ENCODE results near the gene COBLL1. TPM values are rescaled to one million over a fixed set of nuclear protein-coding genes. Genes with fewer than 3 reads are reported as not detected.

COBLL1 gene
- total and polyA plus RNA-seq, 2 of the 4 experiments (the other 2 are of a cell fraction) = 0.79 to 1.1 TPM

DNA sequence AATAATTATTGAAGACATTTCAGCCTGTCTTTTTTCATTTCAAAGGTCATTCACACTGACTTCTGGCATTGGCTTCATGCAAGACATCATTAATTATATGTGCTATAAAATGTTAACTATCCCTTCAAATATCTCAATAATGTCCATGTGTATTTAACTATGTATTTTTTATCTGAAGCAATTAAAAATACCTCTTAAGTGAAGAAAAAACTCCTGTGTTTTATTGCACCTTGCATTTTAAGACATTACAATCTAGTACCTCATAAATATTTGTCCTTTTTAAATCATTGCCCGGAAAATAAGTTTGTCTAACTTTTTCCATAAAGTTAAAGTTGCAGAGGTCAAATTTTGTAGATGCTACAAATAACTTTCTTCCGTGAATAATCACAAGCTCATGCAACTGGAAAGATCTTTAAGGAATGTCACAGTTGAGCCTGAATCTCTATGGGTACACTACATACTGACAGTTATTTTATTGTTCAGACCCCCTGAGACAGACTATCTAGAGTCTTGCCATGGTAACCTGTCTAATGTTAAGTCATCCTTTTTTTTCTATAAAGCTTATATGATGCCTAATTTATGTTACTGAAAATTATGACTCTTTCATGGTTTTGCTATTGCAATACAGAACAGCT is 38.4 kb upstream of the COBLL1 start:
- in situ Hi-C loops (cut with MboI; ENCODE audit: low sequenced_read_pairs) (no loop called here), dilution Hi-C loops (cut with HindIII; ENCODE audit: low sequenced_read_pairs, unreplicated experiment) (no loop called here), intact Hi-C loops (cut with micrococcal nuclease) (no loop called here)
- Histone ChIP-seq H2BK20ac (ENCODE audit: low read depth, low read length) (no peak overlapping the region), H2BK120ac (ENCODE audit: low read depth, low read length) (no peak overlapping the region), H2AK9ac (replicated peaks; ENCODE audit: low read depth, low read length, poor library complexity) (no peak overlapping the region), H4K20me1 (ENCODE audit: insufficient read depth, low read length) (no peaks in the 10 kb centered on the region), H2BK15ac (ENCODE audit: low read depth, low read length) (no peak overlapping the region), H3K4me3 (ENCODE audit: insufficient read depth, low read depth, low read length) (no peak overlapping the region), H3K79me1 (ENCODE audit: low read depth in 1 of 2, low read length in 2 of 2) (no peaks in the 10 kb centered on the region), H3K27me3 (ENCODE audit: control insufficient read depth, insufficient read depth, low read length) (no peaks in the 10 kb centered on the region), H3K27ac (ENCODE audit: insufficient read depth, low read length) (no peak overlapping the region), H4K5ac (ENCODE audit: low read depth, low read length) (no peak overlapping the region), H2BK5ac (ENCODE audit: low read depth, low read length, poor library complexity, severe bottlenecking) (no peak overlapping the region), H4K8ac (ENCODE audit: low read depth in 2 of 2, low read length in 2 of 2) (no peak overlapping the region), H4K91ac (ENCODE audit: insufficient read depth, low read depth, low read length) (no peak overlapping the region), H2AK5ac (ENCODE audit: low read depth, low read length) (no peak overlapping the region), H3K18ac (ENCODE audit: low read depth, low read length) (no peak overlapping the region), H3K9ac (ENCODE audit: low read depth, low read length) (no peak overlapping the region), H2AFZ (replicated peaks; ENCODE audit: low read length, poor library complexity) (no peak overlapping the region), H3K9me1 (ENCODE audit: insufficient read depth, low read length) (no peaks in the 10 kb centered on the region), H3K36me3 (ENCODE audit: control insufficient read depth, insufficient read depth, low read length) (no peaks in the 10 kb centered on the region), H3K4ac (ENCODE audit: low read depth, low read length) (no peak overlapping the region), H3K23ac (ENCODE audit: low read depth, low read length) (no peak overlapping the region), H3K56ac (ENCODE audit: extremely low read depth, insufficient read depth, low read length) (no peak overlapping the region), H3K4me1 (ENCODE audit: control insufficient read depth, insufficient read depth, low read length) (no peaks in the 10 kb centered on the region), H3K4me2 (ENCODE audit: low read depth, low read length) (no peak overlapping the region), H3K14ac (replicated peaks; ENCODE audit: low read depth, low read length) (no peak overlapping the region), H3K9me3 (ENCODE audit: control insufficient read depth, insufficient read depth, low read length) (no peaks in the 10 kb centered on the region)
- ATAC-seq (ENCODE audit: low read depth) = no peak
- TF ChIP-seq CEBPB (IDR thresholded peaks at IDR 0.05; ENCODE audit: low read depth, low read length) = no peak
- no peak for TF ChIP-seq RCOR1 (IDR thresholded peaks at IDR 0.05; ENCODE audit: insufficient replicate concordance, low read length)
- TF ChIP-seq MXI1 (IDR thresholded peaks at IDR 0.05; ENCODE audit: borderline replicate concordance, low read depth, low read length) = no peak
- TF ChIP-seq FOS (IDR thresholded peaks at IDR 0.05; ENCODE audit: low read depth, low read length) = no peak
- no peak for TF ChIP-seq BHLHE40 (IDR thresholded peaks at IDR 0.05; ENCODE audit: low read depth, low read length)
- TF ChIP-seq POLR2A (IDR thresholded peaks at IDR 0.05; ENCODE audit: low read depth, low read length) = no peak
- no peak for DNase-seq
- ChIA-PET POLR2A (ENCODE audit: unreplicated experiment) (no interaction called here), CTCF (interaction anchor here (0.6 to 1.1 kb wide), 2 partner anchors 38 to 324 kb away, joined by 3 read pairs; partner anchors contain the start of genes COBLL1 and SCN3A)
- no TSS peak for BruUV-seq (replicated peaks)
- no CpG with 5 or more reads among the region's 2 CpGs for WGBS, 2 experiments (ENCODE audit: extremely low coverage in 2 of 2, insufficient read length in 1 of 2)
